ENCODE data around the gene VPS13A. TPM values are rescaled to one million over a fixed set of nuclear protein-coding genes. Genes with fewer than 3 reads are reported as not detected.

The VPS13A gene
- total RNA-seq, 1 donor from 2014 or later: 29.3 TPM

DNA sequence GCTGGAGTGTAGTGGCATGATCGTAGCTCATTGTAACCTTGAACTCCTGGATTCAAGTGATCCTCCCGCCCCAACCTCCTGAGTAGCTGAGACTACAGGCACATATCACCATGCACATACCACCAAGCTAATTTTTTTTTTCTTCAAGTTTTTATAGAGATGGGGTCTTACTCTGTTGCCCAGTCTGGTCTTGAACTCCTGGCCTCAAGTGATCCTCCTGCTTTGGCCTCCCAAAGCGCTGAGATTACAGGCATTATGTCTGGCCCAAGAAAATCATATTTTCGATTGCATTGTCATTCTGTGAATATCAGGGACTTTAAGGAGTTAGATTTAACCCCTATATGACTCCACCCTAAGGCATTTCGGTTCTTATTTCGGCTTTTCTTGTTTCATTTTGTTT, 116.6 kb downstream of the VPS13A start:
- Mint-ChIP-seq H3K27me3 (ENCODE audit: low read depth) (no peaks in the 10 kb centered on the region), H3K36me3 (ENCODE audit: low read depth) (peaks cover 10% of the 10 kb centered on the region), H3K9me3 (peaks cover 3% of the 10 kb centered on the region), H3K4me1 (peaks cover 4% of the 10 kb centered on the region), H3K27ac (ENCODE audit: unreplicated experiment) (no peak overlapping the region), H3K4me3 (no peak overlapping the region)
- no peak for DNase-seq (ENCODE audit: low read depth, low spot score)
- TF ChIP-seq, protein P1, sequence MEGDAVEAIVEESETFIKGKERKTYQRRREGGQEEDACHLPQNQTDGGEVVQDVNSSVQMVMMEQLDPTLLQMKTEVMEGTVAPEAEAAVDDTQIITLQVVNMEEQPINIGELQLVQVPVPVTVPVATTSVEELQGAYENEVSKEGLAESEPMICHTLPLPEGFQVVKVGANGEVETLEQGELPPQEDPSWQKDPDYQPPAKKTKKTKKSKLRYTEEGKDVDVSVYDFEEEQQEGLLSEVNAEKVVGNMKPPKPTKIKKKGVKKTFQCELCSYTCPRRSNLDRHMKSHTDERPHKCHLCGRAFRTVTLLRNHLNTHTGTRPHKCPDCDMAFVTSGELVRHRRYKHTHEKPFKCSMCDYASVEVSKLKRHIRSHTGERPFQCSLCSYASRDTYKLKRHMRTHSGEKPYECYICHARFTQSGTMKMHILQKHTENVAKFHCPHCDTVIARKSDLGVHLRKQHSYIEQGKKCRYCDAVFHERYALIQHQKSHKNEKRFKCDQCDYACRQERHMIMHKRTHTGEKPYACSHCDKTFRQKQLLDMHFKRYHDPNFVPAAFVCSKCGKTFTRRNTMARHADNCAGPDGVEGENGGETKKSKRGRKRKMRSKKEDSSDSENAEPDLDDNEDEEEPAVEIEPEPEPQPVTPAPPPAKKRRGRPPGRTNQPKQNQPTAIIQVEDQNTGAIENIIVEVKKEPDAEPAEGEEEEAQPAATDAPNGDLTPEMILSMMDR (conservative IDR thresholded peaks at IDR 0.05): no peak

DNA sequence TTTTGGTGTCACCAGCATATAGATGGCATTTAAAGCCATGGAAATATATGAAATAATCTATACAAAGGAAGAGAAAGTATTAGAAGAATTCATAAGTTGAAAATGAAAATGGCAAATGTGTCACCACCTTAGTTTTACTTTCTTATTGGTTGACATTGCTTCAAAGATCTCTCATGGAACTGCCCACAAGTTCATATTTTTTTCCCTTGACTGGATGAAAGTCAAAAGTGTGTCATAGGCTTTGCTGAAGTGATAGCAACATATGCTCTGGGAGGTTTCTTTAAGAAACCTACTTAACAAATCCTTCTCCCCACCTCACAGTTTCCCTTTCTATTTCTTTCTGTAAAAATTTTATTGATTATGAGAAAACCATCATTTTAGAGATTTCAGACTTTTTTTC, 127.2 kb downstream of the VPS13A start:
- no peaks in the 10 kb centered on the region for H3K4me1 Mint-ChIP-seq
- no peaks in the 10 kb centered on the region for H3K9me3 Mint-ChIP-seq
- H3K27me3 Mint-ChIP-seq (ENCODE audit: low read depth): no peaks in the 10 kb centered on the region
- TF ChIP-seq, protein P1 (conservative IDR thresholded peaks at IDR 0.05): no peak
- no peak for DNase-seq (ENCODE audit: low read depth, low spot score)
- peaks cover 4% of the 10 kb centered on the region for H3K36me3 Mint-ChIP-seq (ENCODE audit: low read depth)
- H3K27ac Mint-ChIP-seq (ENCODE audit: unreplicated experiment): no peak overlapping the region
- no peak overlapping the region for H3K4me3 Mint-ChIP-seq

DNA sequence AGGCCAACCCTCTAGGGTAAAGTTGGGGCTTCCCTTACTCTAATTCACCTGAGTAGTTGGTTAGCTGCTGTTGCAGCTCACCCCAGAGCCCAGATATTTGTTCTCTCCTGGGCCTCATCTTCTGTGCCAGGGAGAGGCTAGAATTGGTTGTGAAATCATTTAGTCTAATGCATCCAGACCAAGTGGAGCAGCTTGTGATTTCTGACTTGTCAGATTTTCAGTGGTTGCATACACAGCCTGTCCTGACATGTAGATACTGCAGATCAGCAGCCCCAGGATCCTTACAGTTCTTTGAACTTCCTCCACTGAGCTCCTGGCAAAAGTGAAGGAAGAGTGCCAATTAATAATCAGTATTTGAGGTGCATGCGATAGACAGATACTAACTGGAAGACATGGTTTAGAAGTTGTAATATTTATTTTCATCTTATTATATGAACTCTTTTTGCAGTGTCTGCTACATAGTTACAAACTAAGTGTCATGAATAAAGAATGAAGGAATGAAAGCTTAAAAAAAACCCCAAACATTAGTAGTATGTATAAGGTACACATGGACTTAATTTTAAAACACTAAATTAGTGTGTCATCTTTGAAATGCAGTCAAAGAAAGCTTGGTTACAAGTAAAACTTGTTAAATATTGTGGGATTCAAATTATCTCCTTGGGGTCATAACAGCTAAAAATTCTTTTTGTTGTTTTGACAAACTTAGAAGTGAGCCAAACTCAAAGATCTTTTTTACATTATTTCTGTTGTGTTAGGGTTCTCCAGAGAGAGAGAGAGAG, 128.5 kb downstream of the VPS13A start:
- Mint-ChIP-seq H3K27me3 (ENCODE audit: low read depth) (no peaks in the 10 kb centered on the region), H3K4me1 (no peaks in the 10 kb centered on the region), H3K27ac (ENCODE audit: unreplicated experiment) (no peak overlapping the region), H3K4me3 (no peak overlapping the region), H3K36me3 (ENCODE audit: low read depth) (peaks cover 2% of the 10 kb centered on the region), H3K9me3 (no peaks in the 10 kb centered on the region)
- DNase-seq (ENCODE audit: low read depth, low spot score): no peak
- TF ChIP-seq, protein P1 (conservative IDR thresholded peaks at IDR 0.05): no peak

DNA sequence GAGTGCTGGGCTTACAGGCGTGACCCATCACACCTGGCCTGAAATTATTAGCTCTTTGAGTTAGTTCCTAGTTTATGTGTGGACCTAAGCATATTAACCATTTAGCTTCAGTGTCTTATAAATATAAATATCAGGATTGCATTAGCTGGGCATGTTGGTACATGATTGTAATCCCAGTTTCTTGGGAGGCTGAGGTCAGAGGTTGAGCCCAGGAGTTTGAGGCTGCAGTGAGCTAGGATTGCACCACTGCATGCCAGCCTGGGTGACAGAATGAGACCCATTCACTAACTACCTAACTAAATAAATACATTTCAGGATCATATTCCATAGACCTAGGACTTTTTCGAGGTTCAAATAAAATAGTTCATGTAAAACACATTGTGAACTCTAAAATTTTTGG, 129.8 kb downstream of the VPS13A start:
- Mint-ChIP-seq H3K4me1 (no peaks in the 10 kb centered on the region), H3K4me3 (no peak overlapping the region), H3K9me3 (no peaks in the 10 kb centered on the region), H3K27me3 (ENCODE audit: low read depth) (no peaks in the 10 kb centered on the region), H3K36me3 (ENCODE audit: low read depth) (peaks cover 10% of the 10 kb centered on the region), H3K27ac (ENCODE audit: unreplicated experiment) (no peak overlapping the region)
- TF ChIP-seq, protein P1 (conservative IDR thresholded peaks at IDR 0.05): no peak
- no peak for DNase-seq (ENCODE audit: low read depth, low spot score)

DNA sequence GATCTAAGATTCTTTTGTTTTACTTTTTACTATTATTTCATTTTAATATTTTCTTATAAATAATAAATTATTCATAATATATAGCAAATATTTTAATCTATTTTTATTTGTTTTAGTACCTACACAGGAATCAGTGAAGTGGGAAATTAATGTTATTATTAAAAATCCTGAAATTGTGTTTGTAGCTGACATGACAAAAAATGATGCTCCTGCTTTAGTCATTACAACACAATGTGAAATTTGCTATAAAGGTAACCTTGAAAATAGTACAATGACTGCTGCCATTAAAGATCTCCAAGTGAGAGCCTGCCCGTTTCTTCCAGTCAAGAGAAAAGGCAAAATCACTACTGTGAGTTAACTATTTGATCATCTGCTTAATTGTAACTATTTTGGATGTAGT, 138.7 kb downstream of the VPS13A start:
- Mint-ChIP-seq H3K4me1 (no peaks in the 10 kb centered on the region), H3K27ac (ENCODE audit: unreplicated experiment) (no peak overlapping the region), H3K36me3 (ENCODE audit: low read depth) (peaks cover 20% of the 10 kb centered on the region), H3K27me3 (ENCODE audit: low read depth) (no peaks in the 10 kb centered on the region), H3K4me3 (no peak overlapping the region), H3K9me3 (no peaks in the 10 kb centered on the region)
- DNase-seq (ENCODE audit: low read depth, low spot score): no peak
- TF ChIP-seq, protein P1 (conservative IDR thresholded peaks at IDR 0.05): no peak
